ENCODE measurements around the gene CTBP1. TPM values are rescaled to one million over a fixed set of nuclear protein-coding genes. Genes with fewer than 3 reads are reported as not detected.

The CTBP1 gene
- total RNA-seq, 1 donor from 2014 or later: 112 TPM

DNA sequence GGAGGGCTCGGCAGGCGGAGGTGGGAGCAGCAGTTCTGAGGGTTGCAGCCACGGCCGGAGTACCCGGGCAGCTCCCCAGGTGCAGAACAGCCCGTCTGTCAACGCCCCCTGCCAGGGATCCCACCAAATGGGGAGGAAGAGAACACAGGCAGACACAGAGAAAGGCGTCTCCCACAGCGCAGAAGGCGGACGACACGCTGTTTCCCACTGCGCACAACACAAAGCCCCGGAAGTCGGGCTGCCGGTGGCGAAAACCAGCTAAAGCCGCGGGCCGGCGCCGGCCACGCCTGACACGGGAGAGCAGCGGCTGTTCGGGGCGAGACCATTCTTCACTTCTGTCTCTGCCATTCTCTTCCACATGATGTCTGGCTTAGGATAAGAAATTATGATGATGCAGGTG, 31.6 kb downstream of the CTBP1 start:
- TF ChIP-seq, protein P1, sequence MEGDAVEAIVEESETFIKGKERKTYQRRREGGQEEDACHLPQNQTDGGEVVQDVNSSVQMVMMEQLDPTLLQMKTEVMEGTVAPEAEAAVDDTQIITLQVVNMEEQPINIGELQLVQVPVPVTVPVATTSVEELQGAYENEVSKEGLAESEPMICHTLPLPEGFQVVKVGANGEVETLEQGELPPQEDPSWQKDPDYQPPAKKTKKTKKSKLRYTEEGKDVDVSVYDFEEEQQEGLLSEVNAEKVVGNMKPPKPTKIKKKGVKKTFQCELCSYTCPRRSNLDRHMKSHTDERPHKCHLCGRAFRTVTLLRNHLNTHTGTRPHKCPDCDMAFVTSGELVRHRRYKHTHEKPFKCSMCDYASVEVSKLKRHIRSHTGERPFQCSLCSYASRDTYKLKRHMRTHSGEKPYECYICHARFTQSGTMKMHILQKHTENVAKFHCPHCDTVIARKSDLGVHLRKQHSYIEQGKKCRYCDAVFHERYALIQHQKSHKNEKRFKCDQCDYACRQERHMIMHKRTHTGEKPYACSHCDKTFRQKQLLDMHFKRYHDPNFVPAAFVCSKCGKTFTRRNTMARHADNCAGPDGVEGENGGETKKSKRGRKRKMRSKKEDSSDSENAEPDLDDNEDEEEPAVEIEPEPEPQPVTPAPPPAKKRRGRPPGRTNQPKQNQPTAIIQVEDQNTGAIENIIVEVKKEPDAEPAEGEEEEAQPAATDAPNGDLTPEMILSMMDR (IDR thresholded peaks at IDR 0.05; ENCODE audit: borderline replicate concordance): no peak

GRCh38 chr4:1216869-1217294, 32.0 kb downstream of the CTBP1 start:
- H3K27ac ChIP-seq (replicated peaks): peak overlapping the region; percentile 65
- DNase-seq: no peak

More for the DNA sequence above, 31.6 kb downstream of the CTBP1 start:
- peaks cover 74% of the 10 kb centered on the region for H3K36me3 ChIP-seq
- intact Hi-C loops (cut with micrococcal nuclease): no loop called here
- H3K4me1 ChIP-seq: peaks cover 31% of the 10 kb centered on the region
- H3K27me3 ChIP-seq (ENCODE audit: low read depth): no peaks in the 10 kb centered on the region
- no peak for DNase-seq
- H3K27ac ChIP-seq (replicated peaks): peak overlapping the region; percentile 65
- no peaks in the 10 kb centered on the region for H3K9me3 ChIP-seq (replicated peaks)
- no peak overlapping the region for H3K4me3 ChIP-seq

GRCh38 chr4:1216076-1216614, 32.8 kb downstream of the CTBP1 start:
- Histone ChIP-seq H3K27me3 (ENCODE audit: low read depth) (no peaks in the 10 kb centered on the region), H3K27ac (replicated peaks) (peak overlapping the region; percentile 65), H3K4me3 (no peak overlapping the region), H3K9me3 (replicated peaks) (no peaks in the 10 kb centered on the region), H3K4me1 (peaks cover 38% of the 10 kb centered on the region), H3K36me3 (peaks cover 80% of the 10 kb centered on the region)
- intact Hi-C loops (cut with micrococcal nuclease): no loop called here
- TF ChIP-seq, protein P1 (IDR thresholded peaks at IDR 0.05; ENCODE audit: borderline replicate concordance): no peak
- no peak for DNase-seq

More at GRCh38 chr4:1216869-1217294, 32.0 kb downstream of the CTBP1 start:
- intact Hi-C loops (cut with micrococcal nuclease): no loop called here
- no peaks in the 10 kb centered on the region for H3K9me3 ChIP-seq (replicated peaks)
- H3K27me3 ChIP-seq (ENCODE audit: low read depth): no peaks in the 10 kb centered on the region
- no peak overlapping the region for H3K4me3 ChIP-seq
- H3K4me1 ChIP-seq: peaks cover 32% of the 10 kb centered on the region
- TF ChIP-seq, protein P1 (IDR thresholded peaks at IDR 0.05; ENCODE audit: borderline replicate concordance): peak; percentile 45
- H3K36me3 ChIP-seq: peaks cover 78% of the 10 kb centered on the region

GRCh38 chr4:1215141-1216075, 33.5 kb downstream of the CTBP1 start:
- intact Hi-C loops (cut with micrococcal nuclease): no loop called here
- H3K36me3 ChIP-seq: peaks cover 80% of the 10 kb centered on the region
- no peak overlapping the region for H3K4me3 ChIP-seq
- H3K9me3 ChIP-seq (replicated peaks): no peaks in the 10 kb centered on the region
- TF ChIP-seq, protein P1 (IDR thresholded peaks at IDR 0.05; ENCODE audit: borderline replicate concordance): no peak
- no peaks in the 10 kb centered on the region for H3K27me3 ChIP-seq (ENCODE audit: low read depth)
- H3K4me1 ChIP-seq: peaks cover 45% of the 10 kb centered on the region
- no peak for DNase-seq
- H3K27ac ChIP-seq (replicated peaks): no peak overlapping the region

DNA sequence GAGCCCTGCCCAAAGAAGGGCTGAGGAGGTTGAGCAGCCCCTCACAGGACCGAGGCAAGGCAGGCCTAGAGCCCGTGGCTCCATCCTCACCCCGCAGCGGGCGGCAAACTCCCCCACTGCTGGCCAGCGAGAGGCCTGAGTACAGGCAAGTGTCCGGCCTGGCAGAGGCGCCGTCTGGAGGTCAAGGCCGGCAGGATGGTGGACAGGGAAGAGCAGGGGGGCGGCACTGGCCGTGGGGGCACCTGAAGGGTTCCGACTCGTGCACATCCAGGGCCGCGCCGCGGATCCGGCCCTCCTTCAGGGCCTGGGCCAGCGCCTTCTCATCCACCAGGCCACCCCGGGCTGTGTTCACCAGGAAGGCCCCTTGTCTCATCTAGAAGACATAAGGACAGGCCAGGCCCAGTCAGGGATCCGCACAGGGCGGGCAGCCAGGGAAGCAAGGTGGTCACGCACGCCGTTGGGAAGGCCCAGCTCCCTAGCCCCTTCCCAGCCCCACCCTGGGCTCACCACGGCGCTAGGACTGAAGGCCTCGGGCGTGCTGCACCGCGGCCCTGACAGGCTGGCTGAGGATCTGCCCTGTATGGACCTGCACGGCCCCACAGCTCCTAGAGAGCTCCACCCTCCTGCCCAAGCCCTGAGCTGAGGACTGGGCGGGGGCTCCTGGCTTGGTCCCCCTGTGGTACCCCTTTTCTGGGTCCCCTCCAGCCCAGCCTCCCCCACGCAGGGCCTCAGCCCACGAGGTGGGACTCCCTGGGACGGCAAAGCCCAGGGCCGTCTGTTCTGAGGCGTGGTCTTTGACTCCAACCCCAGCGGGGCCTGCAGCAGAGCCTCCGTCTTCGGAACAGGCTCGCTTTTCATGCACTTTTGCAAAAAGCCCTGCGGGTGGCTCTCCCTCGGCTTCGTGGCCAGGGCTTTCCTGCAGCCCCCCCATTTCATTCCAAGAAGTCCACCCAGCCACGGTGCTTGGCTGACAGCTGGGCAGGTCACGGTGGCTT, 34.5 kb downstream of the CTBP1 start:
- Histone ChIP-seq H3K9me3 (replicated peaks) (no peaks in the 10 kb centered on the region), H3K4me1 (peaks cover 55% of the 10 kb centered on the region), H3K27ac (replicated peaks) (no peak overlapping the region), H3K27me3 (ENCODE audit: low read depth) (no peaks in the 10 kb centered on the region), H3K36me3 (peaks cover 77% of the 10 kb centered on the region), H3K4me3 (no peak overlapping the region)
- intact Hi-C loops (cut with micrococcal nuclease): no loop called here
- DNase-seq: no peak
- TF ChIP-seq, protein P1 (IDR thresholded peaks at IDR 0.05; ENCODE audit: borderline replicate concordance): no peak

Data from left ventricle myocardium inferior (tissue), 1 donor.